IPS-NIHi7 (cell line): ENCODE measurements around the gene PTPN1.
"Not testable (repeated sequence)": the region's sequence is repeated elsewhere in the genome, so short reads cannot be mapped to it uniquely, and the experiment has no call there.

Experiments
- DNase-seq: peaks from one replicate; pipeline ENCODE4 v3.0.0; 2012; ENCODE audit warnings: mixed read lengths; ENCODE audit errors: extremely low spot score

The PTPN1 gene

DNA sequence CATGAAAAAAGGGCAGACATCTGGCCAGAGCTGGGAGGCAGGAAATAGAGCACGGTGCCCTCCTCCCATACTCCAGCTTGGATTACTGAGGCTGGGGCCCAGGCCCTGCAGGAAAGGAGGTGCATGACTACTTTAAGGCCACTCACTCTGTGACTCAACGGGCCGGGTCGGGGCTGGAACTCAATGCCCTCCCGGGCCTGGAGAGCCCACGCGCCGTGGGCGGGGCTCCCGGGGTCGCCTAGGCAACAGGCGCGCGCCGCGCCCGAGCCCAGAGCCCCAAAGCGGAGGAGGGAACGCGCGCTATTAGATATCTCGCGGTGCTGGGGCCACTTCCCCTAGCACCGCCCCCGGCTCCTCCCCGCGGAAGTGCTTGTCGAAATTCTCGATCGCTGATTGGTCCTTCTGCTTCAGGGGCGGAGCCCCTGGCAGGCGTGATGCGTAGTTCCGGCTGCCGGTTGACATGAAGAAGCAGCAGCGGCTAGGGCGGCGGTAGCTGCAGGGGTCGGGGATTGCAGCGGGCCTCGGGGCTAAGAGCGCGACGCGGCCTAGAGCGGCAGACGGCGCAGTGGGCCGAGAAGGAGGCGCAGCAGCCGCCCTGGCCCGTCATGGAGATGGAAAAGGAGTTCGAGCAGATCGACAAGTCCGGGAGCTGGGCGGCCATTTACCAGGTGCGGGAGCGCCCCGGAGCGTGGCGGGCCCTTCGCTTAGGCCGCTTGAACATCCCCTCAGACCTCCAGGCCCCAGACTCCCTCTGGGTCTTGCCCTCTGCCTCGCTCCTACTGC is at the start of gene PTPN1:
PTPN1 (plus strand) TSS at position 461 of the 783 bp plus-strand sequence; CDS start at position 606, 145 bp downstream.
- peak; percentile 98 for DNase-seq

GRCh38 chr20:50460608-50461267 is 49.4 kb upstream of the PTPN1 start:
- DNase-seq = peak; percentile 90

- DNase-seq = no peak
These were observed 48.0 kb upstream of the PTPN1 start for GRCh38 chr20:50462093-50462690.

- peak; percentile 70 for DNase-seq
These were observed 46.0 kb upstream of the PTPN1 start for GRCh38 chr20:50464026-50464724.

DNA sequence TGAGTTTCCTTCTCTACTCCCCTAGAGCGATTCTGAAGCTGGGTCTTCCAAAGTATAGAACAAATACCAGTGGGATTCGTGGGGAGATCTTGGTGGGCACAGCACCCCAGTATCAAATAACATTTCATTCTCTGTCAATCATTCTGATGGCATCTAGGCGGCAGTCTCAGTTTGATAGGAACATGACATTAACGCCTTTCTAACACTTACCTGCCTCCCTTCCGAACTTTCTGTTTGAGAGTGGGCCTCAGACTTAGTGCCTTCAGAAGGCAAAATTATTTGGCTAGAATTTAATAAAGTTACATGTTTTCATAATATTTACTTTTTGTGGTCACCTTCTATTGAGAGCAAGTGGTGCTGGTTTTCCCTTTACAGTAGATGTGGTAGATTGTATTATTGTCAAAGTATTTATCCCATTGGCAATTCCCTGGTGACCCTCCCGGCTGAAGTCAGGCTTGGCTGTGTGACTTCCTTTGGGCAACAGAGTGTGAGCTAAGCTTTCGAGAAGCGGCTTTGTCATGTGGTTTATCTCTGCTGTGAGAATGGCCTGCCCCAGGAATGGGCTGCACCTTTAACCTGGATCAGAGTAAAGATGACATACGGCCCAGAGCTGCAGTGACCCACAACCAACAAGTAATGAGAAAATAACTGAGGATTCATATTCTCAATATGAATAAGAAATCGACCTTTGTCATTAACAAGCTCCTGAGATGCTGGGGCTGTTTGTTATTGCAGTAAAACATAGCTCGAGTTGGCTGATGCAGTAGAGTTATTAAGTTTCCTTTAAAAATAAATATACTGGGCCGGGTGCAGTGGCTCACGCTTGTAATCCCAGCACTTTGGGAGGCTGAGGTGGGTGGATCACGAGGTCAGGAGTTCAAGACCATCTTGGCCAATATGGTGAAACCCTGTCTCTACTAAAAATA is 45.2 kb upstream of the PTPN1 start:
- DNase-seq = no peak

DNA sequence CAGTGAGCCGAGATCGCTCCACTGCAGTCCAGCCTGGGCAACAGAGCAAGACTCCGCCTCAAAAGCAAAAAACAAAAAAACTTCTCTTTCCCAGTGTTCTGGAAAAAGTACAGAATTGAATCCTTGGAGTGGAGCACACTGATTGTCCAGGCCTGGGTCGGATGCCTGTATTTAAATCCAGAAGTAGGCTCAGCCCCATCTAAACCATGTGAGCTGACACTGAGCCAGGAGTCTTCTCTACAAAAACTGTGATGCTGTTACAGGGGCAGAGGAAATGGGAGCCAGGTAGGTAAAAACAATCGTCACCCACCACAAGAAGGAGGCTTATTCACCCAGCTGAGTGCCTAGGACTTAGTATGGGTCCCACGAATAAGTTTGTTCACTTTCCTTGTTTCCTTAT is 43.0 kb upstream of the PTPN1 start:
- DNase-seq = no peak

DNA sequence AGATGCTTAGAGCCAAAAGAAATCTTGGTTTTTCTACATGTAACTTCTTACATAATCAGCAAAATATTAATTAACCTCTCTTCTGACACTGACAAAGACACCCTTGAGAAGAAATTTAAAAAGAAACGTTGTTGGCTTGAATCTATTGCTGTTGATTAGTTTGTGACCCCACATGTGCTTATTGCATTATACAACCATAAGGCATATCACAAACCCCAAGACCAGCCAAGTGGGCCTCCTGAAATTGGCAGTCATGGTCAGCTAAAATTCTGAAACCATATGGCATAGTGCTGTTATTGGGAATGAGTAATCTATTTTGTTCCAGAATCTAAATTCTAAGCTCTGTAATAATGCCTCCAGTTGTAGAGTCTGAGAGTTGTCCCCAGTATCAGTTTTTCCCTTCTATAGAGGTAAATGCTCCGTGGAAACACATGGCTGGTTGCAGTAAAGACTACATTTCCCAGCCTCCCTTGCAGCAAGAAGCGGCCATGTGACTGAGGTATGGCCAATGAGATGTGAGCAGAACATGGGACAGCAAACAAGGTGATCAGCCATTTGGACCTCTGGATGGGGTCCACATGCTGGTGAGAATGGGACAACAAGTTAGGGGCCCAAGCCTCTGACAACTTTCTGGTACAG is 42.3 kb upstream of the PTPN1 start:
- peak; percentile 56 for DNase-seq

GRCh38 chr20:50468378-50468798 is 41.8 kb upstream of the PTPN1 start:
- no peak for DNase-seq

GRCh38 chr20:50469176-50469723 is 40.9 kb upstream of the PTPN1 start:
- DNase-seq = no peak

DNA sequence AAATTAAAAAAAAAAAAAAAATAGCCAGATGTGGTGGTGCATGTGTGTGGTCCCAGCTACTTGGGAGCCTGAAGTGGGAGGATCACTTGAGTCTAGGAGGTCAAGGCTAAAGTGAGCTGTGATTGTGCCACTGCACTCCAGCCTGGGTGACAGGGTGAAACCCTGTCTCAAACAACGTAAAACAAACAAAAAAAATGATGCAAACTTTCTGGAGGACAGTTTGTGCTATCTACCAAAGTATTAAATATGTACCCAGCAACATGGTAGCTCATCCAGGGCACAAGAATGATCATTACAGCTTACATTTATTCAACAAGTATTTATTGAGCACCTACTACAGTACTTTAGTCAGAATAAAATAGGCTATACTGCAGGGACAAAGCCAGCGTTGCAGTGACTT is 40.4 kb upstream of the PTPN1 start:
- no peak for DNase-seq

- DNase-seq = no peak
These were observed 39.8 kb upstream of the PTPN1 start for GRCh38 chr20:50470264-50470858.

- no peak for DNase-seq
These were observed 39.0 kb upstream of the PTPN1 start for GRCh38 chr20:50471231-50471630.

DNA sequence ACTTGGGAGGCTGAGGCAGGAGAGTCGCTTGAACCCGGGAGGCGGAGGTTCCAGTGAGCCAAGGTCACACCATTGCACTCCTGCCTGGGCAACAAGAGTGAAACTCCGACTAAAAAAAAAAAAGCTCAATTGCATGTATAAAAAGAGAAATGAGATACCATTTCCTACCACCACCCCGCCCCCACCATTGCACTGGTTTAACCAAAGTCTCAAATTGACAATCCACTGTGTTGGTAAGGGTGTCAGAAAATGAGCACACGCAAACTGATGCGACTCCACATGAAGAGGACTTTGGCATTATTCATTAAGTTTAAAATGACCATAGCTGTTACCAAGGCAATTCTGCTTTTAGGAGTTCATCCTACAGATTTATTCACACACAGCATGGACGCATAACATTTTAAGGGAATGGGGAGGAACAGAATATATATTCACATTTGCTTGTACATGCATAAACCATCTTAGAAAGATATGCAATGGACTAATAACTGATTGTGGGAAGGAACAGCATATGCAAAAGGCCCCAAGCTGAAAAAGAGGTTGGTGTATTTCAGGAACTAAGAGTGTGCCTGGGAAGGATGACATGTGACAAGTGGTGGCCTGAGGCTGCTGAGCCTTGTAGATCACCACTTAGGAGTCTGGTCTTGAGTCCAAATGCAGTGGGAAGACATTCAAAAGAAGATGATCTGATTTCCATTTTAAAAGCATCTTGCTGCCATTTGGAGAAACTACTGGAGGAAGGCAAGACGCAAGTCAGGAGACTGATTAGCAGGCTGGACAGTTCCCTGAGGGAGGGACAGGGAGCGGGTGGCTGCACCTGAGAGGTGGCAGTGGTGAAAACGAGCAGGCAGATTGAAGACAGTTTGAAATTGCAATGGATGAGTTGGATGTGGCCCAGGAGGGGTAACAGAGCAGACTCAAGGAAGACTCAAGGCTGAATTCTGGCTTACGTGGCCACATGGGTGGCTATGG is 37.2 kb upstream of the PTPN1 start:
- no peak for DNase-seq

- DNase-seq = not testable (repeated sequence)
These were observed 35.8 kb upstream of the PTPN1 start for GRCh38 chr20:50474356-50474755.

DNA sequence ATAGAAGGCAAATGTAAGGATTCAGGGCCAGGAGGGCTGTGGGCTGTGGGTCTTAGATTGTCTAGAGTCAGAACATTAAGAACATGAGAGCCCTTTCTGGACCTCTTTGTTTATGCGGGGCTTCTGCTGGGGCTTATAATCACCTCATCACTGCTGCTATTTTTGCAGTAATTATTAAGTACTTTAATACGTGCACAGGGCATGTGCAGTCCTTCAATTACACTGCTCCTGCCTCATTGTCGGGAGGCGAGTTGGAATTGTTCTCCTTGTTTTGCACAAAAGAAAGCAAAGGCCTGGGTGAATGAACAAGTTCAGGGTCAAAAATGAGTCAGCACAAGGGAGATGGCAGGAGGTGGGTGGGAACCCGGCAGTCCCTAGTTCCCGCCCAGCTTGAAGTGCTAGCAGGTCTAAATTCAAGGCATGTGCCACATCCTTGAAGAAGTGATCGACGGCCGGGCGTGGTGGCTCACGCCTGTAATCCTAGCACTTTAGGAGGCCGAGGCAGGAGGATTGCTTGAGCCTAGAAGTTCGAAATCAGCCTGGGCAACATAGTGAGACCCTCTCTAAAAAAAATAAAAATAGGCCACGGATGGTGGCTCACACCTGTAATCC is 34.4 kb upstream of the PTPN1 start:
- DNase-seq = no peak

DNA sequence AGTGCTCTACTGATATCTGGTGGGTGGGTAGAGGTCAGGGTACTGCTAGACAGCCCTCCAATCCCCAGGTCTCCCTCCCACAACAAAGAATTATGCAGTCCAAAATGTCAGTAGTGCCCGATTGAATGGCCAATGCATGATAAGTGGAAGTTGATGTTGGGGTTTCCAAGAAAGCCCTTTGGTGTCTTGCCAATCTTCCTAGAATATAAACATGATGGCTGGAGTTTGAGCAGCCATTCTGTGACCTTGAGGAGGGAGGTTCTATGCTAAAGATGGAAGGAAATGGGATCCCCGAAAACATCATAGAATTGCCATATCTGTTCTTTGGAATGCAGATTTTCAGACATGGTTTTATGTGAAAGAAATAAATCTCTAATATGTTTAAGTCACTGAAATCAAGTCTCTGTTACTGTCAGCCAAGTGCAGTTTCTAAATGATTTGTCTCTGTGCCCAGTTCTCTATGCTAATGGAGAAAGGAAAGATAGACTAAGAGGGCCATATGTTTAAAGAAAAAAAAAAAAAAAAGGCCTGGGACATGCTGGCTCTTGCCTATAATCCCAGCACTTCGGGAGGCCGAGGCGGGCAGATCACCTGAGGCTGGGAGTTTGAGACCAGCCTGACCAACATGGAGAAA is 32.8 kb upstream of the PTPN1 start:
- no peak for DNase-seq

GRCh38 chr20:50478162-50478990 is 31.8 kb upstream of the PTPN1 start:
- DNase-seq = peak; percentile 76
